GM23338 (cell line): Measurements from ENCODE around the gene MORN4. TPM values are rescaled to one million over a fixed set of nuclear protein-coding genes. Genes with fewer than 3 reads are reported as not detected.

Experiments
- ATAC-seq: fragments of 200-7000 bp; cut with Tn5 transposase; 3 replicates; pipeline ENCODE4 v1.9.1; 2020
- DNase-seq: peaks from one replicate; pipeline ENCODE4 v3.0.0-alpha.2; 2015; ENCODE audit warnings: low spot score
- H2AFZ ChIP-seq: fragments of 200-600 bp; sonication (generic); 2 replicates; pipeline ENCODE4 v1.8.0; 2016; ENCODE audit warnings: antibody characterized with exemption, mild to moderate bottlenecking, moderate library complexity
- H3F3A ChIP-seq: fragments of 200-600 bp; sonication (generic); replicated peaks from 2 replicates; pipeline ENCODE4 v1.8.0; 2017; ENCODE audit warnings: antibody characterized with exemption, mixed run types, low read depth
- H3K27ac ChIP-seq: fragments of 200-600 bp; sonication (generic); 2 replicates; pipeline ENCODE4 v1.6.1; 2016; ENCODE audit warnings: low read depth
- H3K27me3 ChIP-seq: fragments of 200-600 bp; sonication (generic); 2 replicates; pipeline ENCODE4 v1.8.0; 2016; ENCODE audit warnings: mild to moderate bottlenecking, mixed run types, moderate library complexity; ENCODE audit not compliant: insufficient read depth
- H3K36me3 ChIP-seq: fragments of 200-600 bp; sonication (generic); 2 replicates; pipeline ENCODE4 v1.8.0; 2016; ENCODE audit warnings: mild to moderate bottlenecking; ENCODE audit not compliant: insufficient read depth
- H3K4me1 ChIP-seq: fragments of 200-600 bp; sonication (generic); 2 replicates; pipeline ENCODE4 v1.8.0; 2016; ENCODE audit warnings: mild to moderate bottlenecking, moderate library complexity; ENCODE audit not compliant: insufficient read depth
- H3K4me2 ChIP-seq: fragments of 200-600 bp; sonication (generic); 2 replicates; pipeline ENCODE4 v1.7.1; 2017; ENCODE audit warnings: mixed run types
- H3K4me3 ChIP-seq: fragments of 200-600 bp; sonication (generic); 2 replicates; pipeline ENCODE4 v1.6.1; 2016; ENCODE audit warnings: mixed run types
- H3K79me2 ChIP-seq: fragments of 200-600 bp; sonication (generic); replicated peaks from 2 replicates; pipeline ENCODE4 v1.8.0; 2017; ENCODE audit warnings: mild to moderate bottlenecking; ENCODE audit not compliant: insufficient read depth
- H3K9me2 ChIP-seq: fragments of 200-600 bp; sonication (generic); 2 replicates; pipeline ENCODE4 v1.8.0; 2017; ENCODE audit not compliant: insufficient read depth
- H4K20me1 ChIP-seq: fragments of 200-600 bp; sonication (generic); replicated peaks from 2 replicates; pipeline ENCODE4 v1.8.0; 2017; ENCODE audit warnings: mild to moderate bottlenecking; ENCODE audit not compliant: insufficient read depth
- H3K27ac Mint-ChIP-seq: 2 replicates; pipeline ENCODE4 v1.8.0; 2020; ENCODE audit warnings: inconsistent platforms, mild to moderate bottlenecking, moderate library complexity, mixed read lengths
- H3K27me3 Mint-ChIP-seq: 3 replicates; pipeline ENCODE4 v1.8.0; 2022; ENCODE audit warnings: low read depth, mild to moderate bottlenecking, moderate library complexity, mixed read lengths, inconsistent platforms; ENCODE audit not compliant: insufficient read depth, poor library complexity
- H3K36me3 Mint-ChIP-seq: 3 replicates; pipeline ENCODE4 v1.8.0; 2021; ENCODE audit warnings: low read depth, mild to moderate bottlenecking, inconsistent platforms, moderate library complexity, mixed read lengths
- H3K4me1 Mint-ChIP-seq: 3 replicates; pipeline ENCODE4 v1.8.0; 2020; ENCODE audit warnings: mild to moderate bottlenecking, inconsistent platforms, mixed read lengths
- H3K4me3 Mint-ChIP-seq: 3 replicates; pipeline ENCODE4 v1.8.0; 2021; ENCODE audit warnings: moderate library complexity, mild to moderate bottlenecking, inconsistent platforms, mixed read lengths
- H3K9me3 Mint-ChIP-seq: 3 replicates; pipeline ENCODE4 v1.8.0; 2020; ENCODE audit warnings: moderate library complexity, mild to moderate bottlenecking, inconsistent platforms, mixed read lengths
- CREB1 ChIP-seq: fragments of 250-450 bp; sonication (Bioruptor Pico); IDR thresholded peaks from 2 replicates; pipeline ENCODE4 v1.5.0; 2020; ENCODE audit warnings: low read depth, mild to moderate bottlenecking, moderate library complexity
- EZH2 ChIP-seq: fragments of 200-600 bp; sonication (generic); IDR thresholded peaks from one replicate; pipeline ENCODE4 v1.8.0; 2017; ENCODE audit warnings: antibody characterized with exemption, mild to moderate bottlenecking, low read depth; ENCODE audit not compliant: unreplicated experiment
- EZH2phosphoT487 ChIP-seq: fragments of 200-600 bp; sonication (generic); IDR thresholded peaks from one replicate; pipeline ENCODE4 v1.8.1; 2018; ENCODE audit warnings: antibody characterized with exemption; ENCODE audit not compliant: unreplicated experiment
- JUNB ChIP-seq: IDR thresholded peaks from one replicate; pipeline ENCODE4 v1.6.1; 2016; ENCODE audit warnings: antibody characterized with exemption; ENCODE audit not compliant: unreplicated experiment
- NANOG ChIP-seq: IDR thresholded peaks from 2 replicates; pipeline ENCODE4 v1.6.1; 2016; ENCODE audit warnings: antibody characterized with exemption, borderline replicate concordance
- POLR2AphosphoS5 ChIP-seq: IDR thresholded peaks from 2 replicates; pipeline ENCODE4 v1.6.1; 2016; ENCODE audit warnings: antibody characterized with exemption, low read depth
- STAT1 ChIP-seq: IDR thresholded peaks from one replicate; pipeline ENCODE4 v1.6.1; 2016; ENCODE audit warnings: antibody characterized with exemption; ENCODE audit not compliant: unreplicated experiment
- ZNF114 ChIP-seq: fragments of 250-450 bp; sonication (Bioruptor Pico); IDR thresholded peaks from 2 replicates; pipeline ENCODE4 v1.5.0; 2020; ENCODE audit warnings: mild to moderate bottlenecking, moderate library complexity
- ZNF331 ChIP-seq: fragments of 250-450 bp; sonication (Bioruptor Pico); IDR thresholded peaks from 2 replicates; pipeline ENCODE4 v1.5.0; 2020; ENCODE audit warnings: low read depth, mild to moderate bottlenecking, moderate library complexity
- polyA plus RNA-seq: library from polyadenylated mRNA; unstranded; fragments of >200 nt; fragmentation: Nextera tagmentation; extraction: Ambion mirVana; gene quantifications from 2 replicates; pipeline ENCODE4 v1.2.1, GENCODE V29; 2016
- total RNA-seq: library from RNA; depleted of rRNA; stranded (reverse); fragments of >200 nt; shearing (Covaris generic); gene quantifications from 2 replicates; pipeline ENCODE4 v1.2.3, GENCODE V29; 2014
- TF ChIP-seq, protein P1 (sequence below): IDR thresholded peaks from one replicate; pipeline ENCODE4 v1.6.1; 2018; ENCODE audit warnings: antibody characterized with exemption; ENCODE audit not compliant: unreplicated experiment
- TF ChIP-seq, protein P2 (sequence below): IDR thresholded peaks from 2 replicates; pipeline ENCODE4 v1.6.1; 2016; ENCODE audit warnings: antibody characterized with exemption
- TF ChIP-seq, protein P3 (sequence below), 2 experiments: fragments of 200-600 bp in 1 of 2; sonication (generic) in 1 of 2; conservative IDR thresholded peaks; 2 replicates each; pipeline versions ENCODE4 v1.5.1 to v1.6.1; 2016 to 2017; ENCODE audit warnings: antibody characterized with exemption in 2 of 2, low read depth in 2 of 2, mild to moderate bottlenecking in 2 of 2, moderate library complexity in 1 of 2

MORN4 gene
- total and polyA plus RNA-seq, 2 experiments from 2014 or later, result 9.0 to 50.0 TPM

DNA sequence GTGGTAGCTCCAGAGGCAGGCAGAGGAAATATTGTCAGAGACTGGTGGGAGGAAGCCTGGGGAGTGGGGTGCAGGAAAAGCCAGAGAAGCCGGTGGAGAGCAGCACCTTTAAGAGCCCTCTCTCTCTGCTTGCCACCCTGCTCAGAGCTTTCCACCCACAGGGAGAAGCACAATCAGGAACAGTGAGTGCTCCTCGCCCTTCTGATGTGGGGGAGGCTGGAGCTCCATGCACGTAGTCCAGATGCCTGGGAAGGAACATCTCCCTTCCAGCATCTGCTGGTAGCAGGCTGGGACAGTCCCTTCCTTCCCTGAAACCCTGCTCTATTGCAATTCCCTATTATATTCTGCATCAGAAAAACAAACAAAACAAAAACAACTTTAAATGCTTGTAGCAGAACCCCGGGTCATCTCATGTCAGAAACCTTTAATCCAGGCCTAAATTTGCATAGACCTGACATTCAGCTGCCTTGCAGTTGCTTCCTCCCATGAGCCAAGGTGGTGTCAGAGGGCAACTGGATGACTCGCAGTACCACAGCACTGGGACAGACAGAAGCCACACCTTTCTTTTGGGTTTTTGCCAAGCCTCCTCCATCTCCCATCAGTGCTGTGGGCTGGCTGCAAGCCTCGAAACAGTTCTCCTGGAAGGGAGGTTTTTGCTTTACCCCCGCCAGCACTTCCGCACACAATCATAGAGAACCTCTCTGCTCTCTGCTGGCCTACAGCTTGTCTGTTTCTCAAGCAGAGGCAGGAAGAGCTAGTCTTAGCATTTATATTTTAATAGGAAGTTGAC is 40.6 kb upstream of the MORN4 start (continued):
- TF ChIP-seq, protein P1, sequence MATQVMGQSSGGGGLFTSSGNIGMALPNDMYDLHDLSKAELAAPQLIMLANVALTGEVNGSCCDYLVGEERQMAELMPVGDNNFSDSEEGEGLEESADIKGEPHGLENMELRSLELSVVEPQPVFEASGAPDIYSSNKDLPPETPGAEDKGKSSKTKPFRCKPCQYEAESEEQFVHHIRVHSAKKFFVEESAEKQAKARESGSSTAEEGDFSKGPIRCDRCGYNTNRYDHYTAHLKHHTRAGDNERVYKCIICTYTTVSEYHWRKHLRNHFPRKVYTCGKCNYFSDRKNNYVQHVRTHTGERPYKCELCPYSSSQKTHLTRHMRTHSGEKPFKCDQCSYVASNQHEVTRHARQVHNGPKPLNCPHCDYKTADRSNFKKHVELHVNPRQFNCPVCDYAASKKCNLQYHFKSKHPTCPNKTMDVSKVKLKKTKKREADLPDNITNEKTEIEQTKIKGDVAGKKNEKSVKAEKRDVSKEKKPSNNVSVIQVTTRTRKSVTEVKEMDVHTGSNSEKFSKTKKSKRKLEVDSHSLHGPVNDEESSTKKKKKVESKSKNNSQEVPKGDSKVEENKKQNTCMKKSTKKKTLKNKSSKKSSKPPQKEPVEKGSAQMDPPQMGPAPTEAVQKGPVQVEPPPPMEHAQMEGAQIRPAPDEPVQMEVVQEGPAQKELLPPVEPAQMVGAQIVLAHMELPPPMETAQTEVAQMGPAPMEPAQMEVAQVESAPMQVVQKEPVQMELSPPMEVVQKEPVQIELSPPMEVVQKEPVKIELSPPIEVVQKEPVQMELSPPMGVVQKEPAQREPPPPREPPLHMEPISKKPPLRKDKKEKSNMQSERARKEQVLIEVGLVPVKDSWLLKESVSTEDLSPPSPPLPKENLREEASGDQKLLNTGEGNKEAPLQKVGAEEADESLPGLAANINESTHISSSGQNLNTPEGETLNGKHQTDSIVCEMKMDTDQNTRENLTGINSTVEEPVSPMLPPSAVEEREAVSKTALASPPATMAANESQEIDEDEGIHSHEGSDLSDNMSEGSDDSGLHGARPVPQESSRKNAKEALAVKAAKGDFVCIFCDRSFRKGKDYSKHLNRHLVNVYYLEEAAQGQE, result no peak
- TF ChIP-seq EZH2phosphoT487, result no peak
- TF ChIP-seq CREB1 (CRISPR knock-in tag), result no peak
- no peak for TF ChIP-seq ZNF114
- TF ChIP-seq, protein P2, sequence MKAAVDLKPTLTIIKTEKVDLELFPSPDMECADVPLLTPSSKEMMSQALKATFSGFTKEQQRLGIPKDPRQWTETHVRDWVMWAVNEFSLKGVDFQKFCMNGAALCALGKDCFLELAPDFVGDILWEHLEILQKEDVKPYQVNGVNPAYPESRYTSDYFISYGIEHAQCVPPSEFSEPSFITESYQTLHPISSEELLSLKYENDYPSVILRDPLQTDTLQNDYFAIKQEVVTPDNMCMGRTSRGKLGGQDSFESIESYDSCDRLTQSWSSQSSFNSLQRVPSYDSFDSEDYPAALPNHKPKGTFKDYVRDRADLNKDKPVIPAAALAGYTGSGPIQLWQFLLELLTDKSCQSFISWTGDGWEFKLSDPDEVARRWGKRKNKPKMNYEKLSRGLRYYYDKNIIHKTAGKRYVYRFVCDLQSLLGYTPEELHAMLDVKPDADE, result no peak
- no peak for TF ChIP-seq POLR2AphosphoS5
- TF ChIP-seq, protein P3, sequence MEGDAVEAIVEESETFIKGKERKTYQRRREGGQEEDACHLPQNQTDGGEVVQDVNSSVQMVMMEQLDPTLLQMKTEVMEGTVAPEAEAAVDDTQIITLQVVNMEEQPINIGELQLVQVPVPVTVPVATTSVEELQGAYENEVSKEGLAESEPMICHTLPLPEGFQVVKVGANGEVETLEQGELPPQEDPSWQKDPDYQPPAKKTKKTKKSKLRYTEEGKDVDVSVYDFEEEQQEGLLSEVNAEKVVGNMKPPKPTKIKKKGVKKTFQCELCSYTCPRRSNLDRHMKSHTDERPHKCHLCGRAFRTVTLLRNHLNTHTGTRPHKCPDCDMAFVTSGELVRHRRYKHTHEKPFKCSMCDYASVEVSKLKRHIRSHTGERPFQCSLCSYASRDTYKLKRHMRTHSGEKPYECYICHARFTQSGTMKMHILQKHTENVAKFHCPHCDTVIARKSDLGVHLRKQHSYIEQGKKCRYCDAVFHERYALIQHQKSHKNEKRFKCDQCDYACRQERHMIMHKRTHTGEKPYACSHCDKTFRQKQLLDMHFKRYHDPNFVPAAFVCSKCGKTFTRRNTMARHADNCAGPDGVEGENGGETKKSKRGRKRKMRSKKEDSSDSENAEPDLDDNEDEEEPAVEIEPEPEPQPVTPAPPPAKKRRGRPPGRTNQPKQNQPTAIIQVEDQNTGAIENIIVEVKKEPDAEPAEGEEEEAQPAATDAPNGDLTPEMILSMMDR (conservative IDR thresholded peaks at IDR 0.05; ENCODE audit: low read depth in 2 of 2), result no peak
- no peak for TF ChIP-seq EZH2
- TF ChIP-seq ZNF331 (CRISPR knock-in tag), result no peak

GRCh38 chr10:97669571-97669970 is 36.3 kb upstream of the MORN4 start:
- H3K9me2 ChIP-seq, result no peaks in the 10 kb centered on the region
- Mint-ChIP-seq H3K4me3 (no peak overlapping the region), H3K4me1 (no peaks in the 10 kb centered on the region), H3K36me3 (peaks cover 64% of the 10 kb centered on the region), H3K27me3 (no peaks in the 10 kb centered on the region), H3K27ac (no peak overlapping the region), H3K9me3 (no peaks in the 10 kb centered on the region)
- H3F3A ChIP-seq, result no peaks in the 10 kb centered on the region
- no peak overlapping the region for H2AFZ ChIP-seq
- H3K36me3 ChIP-seq, result peaks cover 31% of the 10 kb centered on the region
- DNase-seq, result no peak
- H3K27ac ChIP-seq, result no peak overlapping the region
- no peaks in the 10 kb centered on the region for H3K4me1 ChIP-seq
- peaks cover 4% of the 10 kb centered on the region; the same call in 1 of the 2 replicates for H4K20me1 ChIP-seq
- H3K4me2 ChIP-seq, result no peak overlapping the region
- no peak overlapping the region for H3K4me3 ChIP-seq
- no peak for ATAC-seq
- H3K79me2 ChIP-seq, result no peaks in the 10 kb centered on the region
- no peaks in the 10 kb centered on the region for H3K27me3 ChIP-seq
- TF ChIP-seq, protein P2, result no peak
- TF ChIP-seq, protein P1, result no peak
- TF ChIP-seq POLR2AphosphoS5, result no peak
- TF ChIP-seq, protein P3 (conservative IDR thresholded peaks at IDR 0.05; ENCODE audit: low read depth in 2 of 2), result no peak
- no peak for TF ChIP-seq JUNB
- TF ChIP-seq EZH2phosphoT487, result no peak
- no peak for TF ChIP-seq ZNF114
- no peak for TF ChIP-seq ZNF331 (CRISPR knock-in tag)
- TF ChIP-seq NANOG, result no peak
- no peak for TF ChIP-seq CREB1 (CRISPR knock-in tag)
- no peak for TF ChIP-seq STAT1
- TF ChIP-seq EZH2, result no peak
